ENCODE results near the gene SSTR1. TPM values are rescaled to one million over a fixed set of nuclear protein-coding genes. Genes with fewer than 3 reads are reported as not detected.
A peak's percentile ranks its signal among the peaks of the same experiment; 100 is the strongest.

SSTR1 gene
- total and polyA plus RNA-seq, 2 of the 13 experiments (the other 11 are each of a cell fraction or from before 2014, with no cell fraction given), result 0.04 TPM

DNA sequence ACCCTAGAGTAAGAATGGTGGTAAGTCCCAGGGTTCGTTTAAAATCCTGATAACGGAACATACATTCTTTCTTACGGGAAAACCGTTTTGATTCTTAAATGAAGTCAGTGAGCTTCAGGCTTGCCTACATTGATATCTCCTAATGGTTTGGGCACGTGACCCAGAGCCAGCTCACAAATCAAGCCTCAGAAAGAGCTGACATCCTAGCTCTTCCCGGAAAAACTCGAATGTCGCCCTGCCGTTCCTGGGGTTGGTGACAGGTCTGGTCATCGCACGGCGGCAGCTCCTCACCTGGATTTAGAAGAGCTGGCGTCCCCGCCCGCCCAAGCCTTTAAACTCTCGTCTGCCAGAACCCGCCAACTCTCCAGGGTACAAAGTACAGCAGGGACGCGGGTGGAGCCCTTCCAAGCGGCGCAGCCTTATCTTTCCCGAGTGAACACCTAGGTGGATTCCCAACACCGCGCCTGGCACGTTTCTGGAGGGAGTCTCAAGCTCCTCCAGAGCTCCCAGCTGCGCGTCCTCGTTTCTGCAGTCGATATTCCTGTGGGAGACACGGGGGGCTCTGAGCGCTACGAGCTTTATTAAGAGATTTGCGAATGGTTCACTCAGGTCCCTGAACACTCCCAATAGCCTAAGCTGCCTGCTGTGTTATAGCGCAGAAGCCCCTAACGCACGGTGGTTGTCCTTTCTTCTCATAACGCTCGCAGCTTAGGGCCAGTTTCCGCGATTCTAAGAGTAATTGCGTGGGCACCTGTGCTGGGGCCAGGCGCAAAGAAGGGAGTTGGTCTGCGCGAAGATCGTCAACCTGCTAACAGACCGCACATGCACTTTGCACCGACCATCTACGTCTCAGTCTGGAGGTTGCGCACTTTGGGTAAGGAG is at the start of gene SSTR1 (continued):
- TF ChIP-seq DRAP1 (CRISPR knock-in tag; IDR thresholded peaks at IDR 0.05), result no peak
- TF ChIP-seq FOXC1 (CRISPR knock-in tag; IDR thresholded peaks at IDR 0.05; ENCODE audit: borderline replicate concordance), result no peak
- TF ChIP-seq, protein P1, sequence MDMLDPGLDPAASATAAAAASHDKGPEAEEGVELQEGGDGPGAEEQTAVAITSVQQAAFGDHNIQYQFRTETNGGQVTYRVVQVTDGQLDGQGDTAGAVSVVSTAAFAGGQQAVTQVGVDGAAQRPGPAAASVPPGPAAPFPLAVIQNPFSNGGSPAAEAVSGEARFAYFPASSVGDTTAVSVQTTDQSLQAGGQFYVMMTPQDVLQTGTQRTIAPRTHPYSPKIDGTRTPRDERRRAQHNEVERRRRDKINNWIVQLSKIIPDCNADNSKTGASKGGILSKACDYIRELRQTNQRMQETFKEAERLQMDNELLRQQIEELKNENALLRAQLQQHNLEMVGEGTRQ (IDR thresholded peaks at IDR 0.05; ENCODE audit: low read depth, low read length), result 0 out of 2 replicates have a peak, but pooled peaks have one; percentile 45
- TF ChIP-seq, protein P1 (CRISPR knock-in tag; IDR thresholded peaks at IDR 0.05; ENCODE audit: borderline replicate concordance), result peak; percentile 80; the same call in 1 of the 2 replicates
- TF ChIP-seq PTBP1 (IDR thresholded peaks at IDR 0.05; ENCODE audit: low read depth, low read length, poor library complexity, severe bottlenecking), result no peak
- no peak for TF ChIP-seq SRY (CRISPR knock-in tag; IDR thresholded peaks at IDR 0.05)
- no peak for TF ChIP-seq SOX6 (IDR thresholded peaks at IDR 0.05)
- TF ChIP-seq SOX6 (CRISPR knock-in tag; IDR thresholded peaks at IDR 0.05), result no peak
- TF ChIP-seq, protein P2, sequence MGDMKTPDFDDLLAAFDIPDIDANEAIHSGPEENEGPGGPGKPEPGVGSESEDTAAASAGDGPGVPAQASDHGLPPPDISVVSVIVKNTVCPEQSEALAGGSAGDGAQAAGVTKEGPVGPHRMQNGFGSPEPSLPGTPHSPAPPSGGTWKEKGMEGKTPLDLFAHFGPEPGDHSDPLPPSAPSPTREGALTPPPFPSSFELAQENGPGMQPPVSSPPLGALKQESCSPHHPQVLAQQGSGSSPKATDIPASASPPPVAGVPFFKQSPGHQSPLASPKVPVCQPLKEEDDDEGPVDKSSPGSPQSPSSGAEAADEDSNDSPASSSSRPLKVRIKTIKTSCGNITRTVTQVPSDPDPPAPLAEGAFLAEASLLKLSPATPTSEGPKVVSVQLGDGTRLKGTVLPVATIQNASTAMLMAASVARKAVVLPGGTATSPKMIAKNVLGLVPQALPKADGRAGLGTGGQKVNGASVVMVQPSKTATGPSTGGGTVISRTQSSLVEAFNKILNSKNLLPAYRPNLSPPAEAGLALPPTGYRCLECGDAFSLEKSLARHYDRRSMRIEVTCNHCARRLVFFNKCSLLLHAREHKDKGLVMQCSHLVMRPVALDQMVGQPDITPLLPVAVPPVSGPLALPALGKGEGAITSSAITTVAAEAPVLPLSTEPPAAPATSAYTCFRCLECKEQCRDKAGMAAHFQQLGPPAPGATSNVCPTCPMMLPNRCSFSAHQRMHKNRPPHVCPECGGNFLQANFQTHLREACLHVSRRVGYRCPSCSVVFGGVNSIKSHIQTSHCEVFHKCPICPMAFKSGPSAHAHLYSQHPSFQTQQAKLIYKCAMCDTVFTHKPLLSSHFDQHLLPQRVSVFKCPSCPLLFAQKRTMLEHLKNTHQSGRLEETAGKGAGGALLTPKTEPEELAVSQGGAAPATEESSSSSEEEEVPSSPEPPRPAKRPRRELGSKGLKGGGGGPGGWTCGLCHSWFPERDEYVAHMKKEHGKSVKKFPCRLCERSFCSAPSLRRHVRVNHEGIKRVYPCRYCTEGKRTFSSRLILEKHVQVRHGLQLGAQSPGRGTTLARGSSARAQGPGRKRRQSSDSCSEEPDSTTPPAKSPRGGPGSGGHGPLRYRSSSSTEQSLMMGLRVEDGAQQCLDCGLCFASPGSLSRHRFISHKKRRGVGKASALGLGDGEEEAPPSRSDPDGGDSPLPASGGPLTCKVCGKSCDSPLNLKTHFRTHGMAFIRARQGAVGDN (CRISPR knock-in tag; IDR thresholded peaks at IDR 0.05), result peak; percentile 59
- no peak for TF ChIP-seq DNMT1 (CRISPR knock-in tag; IDR thresholded peaks at IDR 0.05)
- TF ChIP-seq FIP1L1 (IDR thresholded peaks at IDR 0.05; ENCODE audit: borderline replicate concordance, insufficient read depth, low read depth, low read length), result no peak
- peak; percentile 54; the same call in 1 of the 2 replicates for TF ChIP-seq EED (CRISPR knock-in tag; IDR thresholded peaks at IDR 0.05)
- peak; percentile 68; the same call in 1 of the 2 replicates for TF ChIP-seq ZNF891 (CRISPR knock-in tag; IDR thresholded peaks at IDR 0.05)
- 0 out of 2 replicates have a peak, but pooled peaks have one; percentile 20 for TF ChIP-seq ZNF747 (CRISPR knock-in tag; IDR thresholded peaks at IDR 0.05; ENCODE audit: borderline replicate concordance)
- no peak for TF ChIP-seq ZNF282 (IDR thresholded peaks at IDR 0.05; ENCODE audit: partially characterized antibody)
- no peak for TF ChIP-seq NR3C1 (CRISPR knock-in tag; IDR thresholded peaks at IDR 0.05)
- no peak for TF ChIP-seq GTF2F1 (IDR thresholded peaks at IDR 0.05; ENCODE audit: low read length)
- TF ChIP-seq ISX (CRISPR knock-in tag; conservative IDR thresholded peaks at IDR 0.05), result no peak
- TF ChIP-seq, protein P3, sequence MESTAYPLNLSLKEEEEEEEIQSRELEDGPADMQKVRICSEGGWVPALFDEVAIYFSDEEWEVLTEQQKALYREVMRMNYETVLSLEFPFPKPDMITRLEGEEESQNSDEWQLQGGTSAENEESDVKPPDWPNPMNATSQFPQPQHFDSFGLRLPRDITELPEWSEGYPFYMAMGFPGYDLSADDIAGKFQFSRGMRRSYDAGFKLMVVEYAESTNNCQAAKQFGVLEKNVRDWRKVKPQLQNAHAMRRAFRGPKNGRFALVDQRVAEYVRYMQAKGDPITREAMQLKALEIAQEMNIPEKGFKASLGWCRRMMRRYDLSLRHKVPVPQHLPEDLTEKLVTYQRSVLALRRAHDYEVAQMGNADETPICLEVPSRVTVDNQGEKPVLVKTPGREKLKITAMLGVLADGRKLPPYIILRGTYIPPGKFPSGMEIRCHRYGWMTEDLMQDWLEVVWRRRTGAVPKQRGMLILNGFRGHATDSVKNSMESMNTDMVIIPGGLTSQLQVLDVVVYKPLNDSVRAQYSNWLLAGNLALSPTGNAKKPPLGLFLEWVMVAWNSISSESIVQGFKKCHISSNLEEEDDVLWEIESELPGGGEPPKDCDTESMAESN (CRISPR knock-in tag; conservative IDR thresholded peaks at IDR 0.05), result 0 out of 2 replicates have a peak, but pooled peaks have one; percentile 22
- peak; percentile 62; the same call in 1 of the 2 replicates for TF ChIP-seq ZNF772 (CRISPR knock-in tag; IDR thresholded peaks at IDR 0.05)
- TF ChIP-seq FOXP1 (IDR thresholded peaks at IDR 0.05), result no peak
- no peak for TF ChIP-seq FOXP1 (CRISPR knock-in tag; IDR thresholded peaks at IDR 0.05)

All from HepG2 (cell line).